Measurements from ENCODE around the gene SAMD10. TPM values are rescaled to one million over a fixed set of nuclear protein-coding genes. Genes with fewer than 3 reads are reported as not detected.

The SAMD10 gene
- total RNA-seq, 1 donor from 2014 or later = 3.8 TPM

GRCh38 chr20:64006902-64007301 is 27.5 kb upstream of the SAMD10 start:
- Mint-ChIP-seq H3K27ac (ENCODE audit: unreplicated experiment) (no peak overlapping the region), H3K27me3 (ENCODE audit: low read depth) (no peaks in the 10 kb centered on the region), H3K4me1 (ENCODE audit: low read depth) (no peaks in the 10 kb centered on the region), H3K36me3 (ENCODE audit: low read depth) (peaks cover 30% of the 10 kb centered on the region), H3K9me3 (ENCODE audit: low read depth) (no peaks in the 10 kb centered on the region), H3K4me3 (ENCODE audit: unreplicated experiment) (no peak overlapping the region)
- TF ChIP-seq CTCF (IDR thresholded peaks at IDR 0.05) = no peak
- no peak for DNase-seq (ENCODE audit: low spot score)

GRCh38 chr20:64006490-64006889 is 27.0 kb upstream of the SAMD10 start:
- Mint-ChIP-seq H3K4me1 (ENCODE audit: low read depth) (no peaks in the 10 kb centered on the region), H3K36me3 (ENCODE audit: low read depth) (peaks cover 32% of the 10 kb centered on the region), H3K9me3 (ENCODE audit: low read depth) (no peaks in the 10 kb centered on the region), H3K27me3 (ENCODE audit: low read depth) (no peaks in the 10 kb centered on the region), H3K27ac (ENCODE audit: unreplicated experiment) (no peak overlapping the region), H3K4me3 (ENCODE audit: unreplicated experiment) (no peak overlapping the region)
- DNase-seq (ENCODE audit: low spot score) = no peak
- TF ChIP-seq CTCF (IDR thresholded peaks at IDR 0.05) = no peak

- H3K36me3 Mint-ChIP-seq (ENCODE audit: low read depth) = peaks cover 31% of the 10 kb centered on the region
- TF ChIP-seq CTCF (IDR thresholded peaks at IDR 0.05) = no peak
Observed at GRCh38 chr20:64005394-64005793, 26.0 kb upstream of the SAMD10 start.

GRCh38 chr20:64003960-64004725 is 24.7 kb upstream of the SAMD10 start:
- H3K4me3 Mint-ChIP-seq (ENCODE audit: unreplicated experiment) = no peak overlapping the region
- peaks cover 30% of the 10 kb centered on the region for H3K36me3 Mint-ChIP-seq (ENCODE audit: low read depth)
- no peaks in the 10 kb centered on the region for H3K27me3 Mint-ChIP-seq (ENCODE audit: low read depth)
- DNase-seq (ENCODE audit: low spot score) = no peak
- H3K4me1 Mint-ChIP-seq (ENCODE audit: low read depth) = no peaks in the 10 kb centered on the region
- H3K9me3 Mint-ChIP-seq (ENCODE audit: low read depth) = no peaks in the 10 kb centered on the region
- TF ChIP-seq CTCF (IDR thresholded peaks at IDR 0.05) = no peak
- no peak overlapping the region for H3K27ac Mint-ChIP-seq (ENCODE audit: unreplicated experiment)

More at GRCh38 chr20:64005394-64005793, 26.0 kb upstream of the SAMD10 start:
- no peak overlapping the region for H3K27ac Mint-ChIP-seq (ENCODE audit: unreplicated experiment)
- no peaks in the 10 kb centered on the region for H3K4me1 Mint-ChIP-seq (ENCODE audit: low read depth)
- no peak overlapping the region for H3K4me3 Mint-ChIP-seq (ENCODE audit: unreplicated experiment)
- no peaks in the 10 kb centered on the region for H3K9me3 Mint-ChIP-seq (ENCODE audit: low read depth)
- DNase-seq (ENCODE audit: low spot score) = no peak
- no peaks in the 10 kb centered on the region for H3K27me3 Mint-ChIP-seq (ENCODE audit: low read depth)

- no peak for DNase-seq (ENCODE audit: low spot score)
- Mint-ChIP-seq H3K27me3 (ENCODE audit: low read depth) (no peaks in the 10 kb centered on the region), H3K36me3 (ENCODE audit: low read depth) (peaks cover 29% of the 10 kb centered on the region), H3K4me3 (ENCODE audit: unreplicated experiment) (no peak overlapping the region), H3K9me3 (ENCODE audit: low read depth) (no peaks in the 10 kb centered on the region), H3K4me1 (ENCODE audit: low read depth) (no peaks in the 10 kb centered on the region), H3K27ac (ENCODE audit: unreplicated experiment) (no peak overlapping the region)
- TF ChIP-seq CTCF (IDR thresholded peaks at IDR 0.05) = no peak
Observed at GRCh38 chr20:64001607-64002011, 22.2 kb upstream of the SAMD10 start.

Measured in chondrocyte (in vitro differentiated cells).